Neuronal stem cell (in vitro differentiated cells): ENCODE data around the gene NLRP5.

ENCODE experiments used
- DNase-seq: peaks from one replicate; pipeline ENCODE4 v3.0.0-alpha.2; 2013; ENCODE audit warnings: low spot score
- H2AFZ ChIP-seq: one replicate; pipeline ENCODE4 v1.6.1; 2013; ENCODE audit warnings: mild to moderate bottlenecking, low read length, inconsistent platforms
- H2AK5ac ChIP-seq: 2 replicates; pipeline ENCODE4 v1.6.1; 2013; ENCODE audit warnings: low read depth, mild to moderate bottlenecking, inconsistent platforms, low read length, moderate library complexity, mixed read lengths
- H2BK120ac ChIP-seq: 2 replicates; pipeline ENCODE4 v1.6.1; 2013; ENCODE audit warnings: low read depth, mild to moderate bottlenecking, inconsistent platforms, low read length, moderate library complexity, mixed read lengths
- H2BK12ac ChIP-seq: one replicate; pipeline ENCODE4 v1.6.1; 2013; ENCODE audit warnings: low read length, inconsistent platforms
- H2BK15ac ChIP-seq: 2 replicates; pipeline ENCODE4 v1.6.1; 2013; ENCODE audit warnings: mild to moderate bottlenecking, low read length, inconsistent platforms, mixed read lengths
- H2BK5ac ChIP-seq: one replicate; pipeline ENCODE4 v1.6.1; 2013; ENCODE audit warnings: inconsistent platforms, mild to moderate bottlenecking, low read length, moderate library complexity
- H3K14ac ChIP-seq: one replicate; pipeline ENCODE4 v1.6.1; 2013; ENCODE audit warnings: low read length, inconsistent platforms
- H3K18ac ChIP-seq: 2 replicates; pipeline ENCODE4 v1.6.1; 2013; ENCODE audit warnings: low read length, inconsistent platforms
- H3K23ac ChIP-seq: 2 replicates; pipeline ENCODE4 v1.6.1; 2013; ENCODE audit warnings: low read depth, mild to moderate bottlenecking, mixed read lengths, low read length, inconsistent platforms; ENCODE audit not compliant: poor library complexity
- H3K27ac ChIP-seq: replicated peaks from 3 replicates; pipeline ENCODE4 v1.5.1; 2013; ENCODE audit warnings: low read length, inconsistent platforms
- H3K27me3 ChIP-seq, 3 experiments: 2 replicates each; pipeline ENCODE4 v1.6.1; 2013; ENCODE audit warnings: low read length in 3 of 3, mild to moderate bottlenecking in 2 of 3, inconsistent platforms in 1 of 3, low read depth in 1 of 3, mixed read lengths in 1 of 3, moderate library complexity in 1 of 3; ENCODE audit not compliant: control insufficient read depth in 3 of 3, insufficient read depth in 3 of 3
- H3K36me3 ChIP-seq, 2 donors: replicated peaks in 1 of 2; 2 replicates each; pipeline ENCODE4 v1.6.1; 2013; ENCODE audit warnings: low read length in 2 of 2; ENCODE audit not compliant: control insufficient read depth in 2 of 2, insufficient read depth in 2 of 2
- H3K4ac ChIP-seq: 2 replicates; pipeline ENCODE4 v1.6.1; 2013; ENCODE audit warnings: inconsistent platforms, mild to moderate bottlenecking, low read length, moderate library complexity
- H3K4me1 ChIP-seq, 2 donors: 1 replicate in 1 of 2; 2 replicates in 1 of 2; pipeline ENCODE4 v1.6.1; 2013; ENCODE audit warnings: low read length in 2 of 2, low read depth in 1 of 2; ENCODE audit not compliant: control insufficient read depth in 2 of 2, insufficient read depth in 1 of 2
- H3K4me2 ChIP-seq: one replicate; pipeline ENCODE4 v1.6.1; 2013; ENCODE audit warnings: mild to moderate bottlenecking, low read length, inconsistent platforms; ENCODE audit not compliant: insufficient read depth, poor library complexity, severe bottlenecking
- H3K4me3 ChIP-seq, 2 donors: 2 replicates each; pipeline ENCODE4 v1.5.1; 2013; ENCODE audit warnings: low read length in 2 of 2, mild to moderate bottlenecking in 2 of 2, inconsistent platforms in 1 of 2, moderate library complexity in 1 of 2
- H3K79me1 ChIP-seq: one replicate; pipeline ENCODE4 v1.6.1; 2013; ENCODE audit warnings: low read depth, mild to moderate bottlenecking, inconsistent platforms, low read length, moderate library complexity
- H3K9ac ChIP-seq: one replicate; pipeline ENCODE4 v1.6.1; 2013; ENCODE audit warnings: mild to moderate bottlenecking, low read depth, low read length, inconsistent platforms; ENCODE audit not compliant: poor library complexity
- H3K9me3 ChIP-seq, 2 donors: replicated peaks in 1 of 2; 2 replicates each; pipeline versions ENCODE3 to v1.6.1; 2013; ENCODE audit warnings: low read length in 2 of 2, mild to moderate bottlenecking in 2 of 2, inconsistent platforms in 1 of 2, low read depth in 1 of 2, mixed read lengths in 1 of 2, moderate library complexity in 1 of 2; ENCODE audit not compliant: control insufficient read depth in 2 of 2, insufficient read depth in 1 of 2
- H4K8ac ChIP-seq: one replicate; pipeline ENCODE4 v1.6.1; 2013; ENCODE audit warnings: low read depth, mild to moderate bottlenecking, inconsistent platforms, low read length, moderate library complexity
- H4K91ac ChIP-seq: one replicate; pipeline ENCODE4 v1.6.1; 2013; ENCODE audit warnings: low read length, low read depth, mild to moderate bottlenecking, inconsistent platforms; ENCODE audit not compliant: poor library complexity
- WGBS, 2 donors: extraction: QIAGEN DNeasy Blood & Tissue Kit; methylation state at CpG; one replicate each; pipeline ENCODE4 v1.1.7; 2013; ENCODE audit warnings: missing lambda C conversion rate in 2 of 2, mixed read lengths in 1 of 2; ENCODE audit not compliant: insufficient read length in 2 of 2, insufficient replicate concordance in 1 of 2; ENCODE audit errors: extremely low coverage in 2 of 2; 5-methylcytosine and 5-hydroxymethylcytosine counted together

Gene NLRP5

DNA sequence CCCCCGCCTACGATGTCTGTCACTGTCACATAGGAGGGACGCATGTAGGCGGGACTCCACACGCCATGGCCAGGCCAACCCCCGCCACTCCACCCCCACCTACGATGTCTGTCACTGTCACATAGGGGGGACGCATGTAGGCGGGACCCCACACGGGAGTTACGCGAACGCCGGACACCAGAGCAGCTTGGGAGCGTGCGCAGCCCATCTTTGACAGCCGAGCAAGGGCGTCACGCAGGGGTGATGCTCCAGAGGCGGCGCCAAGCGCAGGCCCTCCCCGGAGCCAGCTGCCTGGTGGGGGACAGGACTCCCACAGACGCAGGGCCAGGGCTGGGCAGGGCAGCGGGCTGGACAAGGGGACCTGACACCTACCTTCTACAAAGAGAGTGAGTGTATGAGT is 114.5 kb downstream of the NLRP5 start:
- Histone ChIP-seq H3K4ac (no peak overlapping the region), H3K27me3 (no peaks in the 10 kb centered on the region), H2BK120ac (no peak overlapping the region), H2AFZ (no peak overlapping the region), H3K9ac (no peak overlapping the region), H3K23ac (peak overlapping the region; percentile 55), H3K79me1 (peaks cover 56% of the 10 kb centered on the region), H2BK5ac (no peak overlapping the region), H2BK15ac (no peak overlapping the region), H3K36me3 (peaks cover 32 to 70% of the 10 kb centered on the region in 2 donors), H4K8ac (no peak overlapping the region), H3K9me3 (peaks cover 6 to 9% of the 10 kb centered on the region in 2 donors), H4K91ac (no peak overlapping the region), H3K27ac (no peak overlapping the region), H3K4me2 (no peak overlapping the region), H3K14ac (no peak overlapping the region), H3K18ac (no peak overlapping the region), H2AK5ac (no peak overlapping the region), H3K4me3 (no peak overlapping the region), H3K4me1 (peaks cover 0 to 9% of the 10 kb centered on the region in 2 donors), H2BK12ac (no peak overlapping the region)
- DNase-seq: no peak
- WGBS, 2 donors: no CpG with 5 or more reads among the region's 25 CpGs

DNA sequence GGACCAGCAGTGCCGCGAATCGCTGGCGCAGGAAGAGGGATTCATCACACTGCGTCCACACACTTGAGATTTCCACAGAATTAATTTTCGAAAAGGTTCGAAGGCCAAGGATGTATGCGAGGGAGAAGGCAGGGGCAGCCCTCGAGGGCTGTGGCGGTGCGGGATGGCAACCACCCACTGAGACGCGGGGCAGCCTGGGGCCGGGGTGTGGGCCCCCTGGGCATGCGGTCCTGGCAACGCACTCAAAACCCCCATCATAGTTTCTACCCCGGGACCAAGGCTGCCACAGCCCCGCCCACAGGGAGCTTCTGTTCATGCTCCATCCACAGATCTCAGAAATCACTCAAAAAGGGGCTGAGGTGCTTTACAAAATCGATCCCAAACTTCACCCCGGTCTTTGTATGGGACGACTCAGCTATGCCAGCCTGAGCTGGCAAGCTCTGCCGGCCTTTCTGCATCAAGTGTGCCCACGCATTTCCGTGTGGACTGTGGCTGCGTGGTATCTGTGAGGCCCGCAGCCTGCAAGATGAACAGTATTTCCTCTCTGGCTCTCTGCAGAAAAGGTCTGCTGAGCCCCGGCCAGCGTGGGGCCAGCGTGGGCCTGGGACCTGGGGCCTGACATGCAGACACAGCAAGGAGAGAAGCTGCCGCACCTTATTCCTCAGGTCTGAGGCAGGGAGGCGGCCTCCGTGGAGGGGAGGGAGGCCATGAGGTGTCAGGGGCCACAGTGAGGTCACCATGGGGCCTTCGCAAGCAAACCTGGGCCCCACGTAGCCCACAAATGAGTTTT is 115.4 kb downstream of the NLRP5 start:
- H4K91ac ChIP-seq: no peak overlapping the region
- DNase-seq: no peak
- H3K4me1 ChIP-seq: peaks cover 0 to 13% of the 10 kb centered on the region in 2 donors
- peaks cover 6 to 9% of the 10 kb centered on the region in 2 donors for H3K9me3 ChIP-seq
- H3K79me1 ChIP-seq: peaks cover 58% of the 10 kb centered on the region
- WGBS, 2 donors: no CpG with 5 or more reads among the region's 34 CpGs
- H2BK12ac ChIP-seq: no peak overlapping the region
- no peak overlapping the region for H2BK5ac ChIP-seq
- H3K23ac ChIP-seq: no peak overlapping the region
- H2BK120ac ChIP-seq: no peak overlapping the region
- no peak overlapping the region for H3K4me3 ChIP-seq
- H2AK5ac ChIP-seq: no peak overlapping the region
- H3K9ac ChIP-seq: no peak overlapping the region
- no peak overlapping the region for H3K4ac ChIP-seq
- no peak overlapping the region for H2BK15ac ChIP-seq
- peaks cover 32 to 75% of the 10 kb centered on the region in 2 donors for H3K36me3 ChIP-seq
- no peak overlapping the region for H3K18ac ChIP-seq
- no peak overlapping the region for H3K4me2 ChIP-seq
- no peak overlapping the region for H3K14ac ChIP-seq
- no peak overlapping the region for H2AFZ ChIP-seq
- H3K27ac ChIP-seq: no peak overlapping the region
- H4K8ac ChIP-seq: no peak overlapping the region
- H3K27me3 ChIP-seq: no peaks in the 10 kb centered on the region

DNA sequence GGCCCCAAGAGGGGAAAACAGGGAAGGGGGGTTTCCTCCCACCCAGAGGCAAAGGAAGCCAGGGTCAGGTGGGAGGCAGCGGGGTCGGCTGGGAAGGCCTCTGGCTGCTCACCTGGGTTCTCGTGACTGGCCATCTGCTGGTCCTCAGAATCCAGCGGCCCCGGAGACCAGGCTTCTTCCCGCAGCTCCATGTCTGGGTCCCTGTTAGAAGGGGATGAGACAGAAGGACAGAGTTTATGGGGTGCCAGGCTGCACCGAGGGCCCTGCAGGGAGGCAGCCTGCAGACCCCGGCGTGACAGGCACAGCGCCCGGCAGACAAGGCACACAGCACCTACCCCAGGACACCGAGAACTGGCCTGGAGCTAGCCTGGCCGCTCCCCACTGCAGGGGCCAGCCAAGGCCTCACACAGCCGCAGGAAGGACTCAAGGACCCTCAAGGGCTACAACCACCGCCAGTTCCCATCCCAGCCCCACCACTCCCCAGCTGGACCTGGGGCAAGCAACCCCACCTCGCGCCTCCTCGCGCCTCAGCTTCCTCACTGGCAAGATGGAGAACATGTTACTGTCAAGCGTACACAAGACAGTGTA is 116.5 kb downstream of the NLRP5 start:
- Histone ChIP-seq H3K9me3 (peaks cover 6 to 9% of the 10 kb centered on the region in 2 donors), H2AK5ac (no peak overlapping the region), H2BK120ac (no peak overlapping the region), H4K91ac (no peak overlapping the region), H3K4me2 (no peak overlapping the region), H3K23ac (peak overlapping the region; percentile 85), H3K18ac (peak overlapping the region; percentile 83), H3K4me1 (peaks cover 0 to 15% of the 10 kb centered on the region in 2 donors), H3K27ac (no peak overlapping the region), H3K14ac (peak overlapping the region; percentile 71), H3K4ac (no peak overlapping the region), H4K8ac (no peak overlapping the region), H3K27me3 (no peaks in the 10 kb centered on the region), H2BK12ac (no peak overlapping the region), H2BK15ac (no peak overlapping the region), H3K79me1 (peaks cover 58% of the 10 kb centered on the region), H3K36me3 (peaks cover 28 to 67% of the 10 kb centered on the region in 2 donors), H2AFZ (no peak overlapping the region), H2BK5ac (no peak overlapping the region), H3K9ac (peak overlapping the region; percentile 60), H3K4me3 (no peak overlapping the region)
- no peak for DNase-seq
- no CpG with 5 or more reads among the region's 20 CpGs for WGBS, 2 donors

DNA sequence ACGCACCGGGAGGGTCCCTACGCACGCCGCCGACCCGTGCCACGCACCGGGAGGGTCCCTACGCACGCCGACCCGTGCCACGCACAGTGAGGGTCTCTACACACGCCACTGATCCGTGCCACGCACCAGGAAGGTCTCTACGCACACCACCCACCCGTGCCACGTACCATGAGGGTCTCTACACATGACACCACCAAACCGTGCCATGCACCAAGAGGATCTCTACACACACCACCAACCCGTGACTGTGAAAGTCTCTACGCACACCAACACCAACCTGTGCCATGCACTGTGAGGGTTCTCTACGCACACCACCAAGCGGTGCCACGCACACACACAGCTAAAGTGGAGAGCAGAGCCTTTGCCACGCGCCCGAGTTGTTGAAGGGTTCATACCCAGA is 117.8 kb downstream of the NLRP5 start:
- Histone ChIP-seq H4K8ac (peak overlapping the region; percentile 33), H4K91ac (no peak overlapping the region), H3K4me1 (peaks cover 3 to 21% of the 10 kb centered on the region in 2 donors), H2AK5ac (peak overlapping the region; percentile 59), H2AFZ (no peak overlapping the region), H2BK120ac (no peak overlapping the region), H3K79me1 (peaks cover 61% of the 10 kb centered on the region), H3K4ac (no peak overlapping the region), H3K9me3 (peaks cover 2 to 9% of the 10 kb centered on the region in 2 donors), H2BK15ac (peak overlapping the region; percentile 14), H2BK5ac (no peak overlapping the region), H2BK12ac (no peak overlapping the region), H3K27ac (no peak overlapping the region), H3K9ac (no peak overlapping the region), H3K4me2 (no peak overlapping the region), H3K14ac (peak overlapping the region; percentile 49), H3K23ac (no peak overlapping the region), H3K36me3 (peaks cover 21 to 60% of the 10 kb centered on the region in 2 donors), H3K27me3 (no peaks in the 10 kb centered on the region), H3K4me3 (peak overlapping the region in 1 of 2 donors; percentile 55), H3K18ac (peak overlapping the region; percentile 87)
- DNase-seq: no peak
- WGBS, 2 donors: no CpG with 5 or more reads among the region's 29 CpGs
